HEK293T (cell line): ENCODE measurements around the gene JPH2.

Source experiments
- ARNT ChIP-seq: fragments of 450-650 bp; IDR thresholded peaks from 2 replicates; pipeline ENCODE4 v1.6.1; 2017; ENCODE audit warnings: mild to moderate bottlenecking
- BHLHE40 ChIP-seq: fragments of 450-650 bp; IDR thresholded peaks from 2 replicates; pipeline ENCODE4 v1.6.1; 2016; ENCODE audit warnings: mild to moderate bottlenecking, moderate library complexity, borderline replicate concordance
- ELF4 ChIP-seq: fragments of 450-650 bp; IDR thresholded peaks from 2 replicates; pipeline ENCODE4 v1.6.1; 2017; ENCODE audit warnings: antibody characterized with exemption
- FOXA1 ChIP-seq: fragments of 450-650 bp; IDR thresholded peaks from 2 replicates; pipeline ENCODE4 v1.6.1; 2016; ENCODE audit warnings: mild to moderate bottlenecking
- FOXK2 ChIP-seq: fragments of 450-650 bp; IDR thresholded peaks from 2 replicates; pipeline ENCODE4 v1.6.1; 2016; ENCODE audit warnings: mild to moderate bottlenecking
- FOXM1 ChIP-seq: fragments of 450-650 bp; IDR thresholded peaks from 2 replicates; pipeline ENCODE4 v1.6.1; 2017; ENCODE audit warnings: mild to moderate bottlenecking, borderline replicate concordance
- SP1 ChIP-seq: fragments of 450-650 bp; IDR thresholded peaks from 2 replicates; pipeline ENCODE4 v1.6.1; 2017
- SUZ12 ChIP-seq: fragments of 450-650 bp; IDR thresholded peaks from 2 replicates; pipeline ENCODE4 v1.6.1; 2016; ENCODE audit warnings: mild to moderate bottlenecking
- TARDBP ChIP-seq: fragments of 450-650 bp; IDR thresholded peaks from 2 replicates; pipeline ENCODE4 v1.6.1; 2016
- TF ChIP-seq, protein P1 (sequence below): fragments of 450-650 bp; IDR thresholded peaks from 2 replicates; pipeline ENCODE4 v1.6.1; 2016

DNA sequence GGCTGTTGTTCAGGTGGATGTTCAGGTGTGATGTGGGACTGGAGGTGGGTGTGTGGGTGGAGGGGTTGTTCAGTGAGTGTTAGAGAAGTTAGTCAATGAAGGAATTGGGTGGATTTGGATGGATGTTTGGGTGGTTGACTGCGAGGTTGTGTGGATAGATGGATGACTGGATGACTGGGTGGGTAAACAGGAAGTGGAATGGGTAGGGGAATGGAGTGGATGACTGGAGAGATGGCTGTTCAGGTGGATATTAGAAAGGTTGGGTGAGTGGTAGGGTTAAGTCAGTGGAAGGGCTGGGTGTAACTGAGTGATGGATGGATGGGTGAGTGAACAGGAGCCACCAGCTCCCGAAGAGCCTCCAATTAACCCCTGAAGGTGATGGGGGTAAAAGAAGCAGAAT lies 27.9 kb downstream of the JPH2 start:
- no peak for TF ChIP-seq ELF4
- no peak for TF ChIP-seq BHLHE40
- no peak for TF ChIP-seq TARDBP
- TF ChIP-seq SP1: no peak
- TF ChIP-seq SUZ12: no peak
- no peak for TF ChIP-seq FOXM1
- TF ChIP-seq ARNT: no peak
- no peak for TF ChIP-seq FOXK2
- TF ChIP-seq FOXA1: no peak
- TF ChIP-seq, protein P1, sequence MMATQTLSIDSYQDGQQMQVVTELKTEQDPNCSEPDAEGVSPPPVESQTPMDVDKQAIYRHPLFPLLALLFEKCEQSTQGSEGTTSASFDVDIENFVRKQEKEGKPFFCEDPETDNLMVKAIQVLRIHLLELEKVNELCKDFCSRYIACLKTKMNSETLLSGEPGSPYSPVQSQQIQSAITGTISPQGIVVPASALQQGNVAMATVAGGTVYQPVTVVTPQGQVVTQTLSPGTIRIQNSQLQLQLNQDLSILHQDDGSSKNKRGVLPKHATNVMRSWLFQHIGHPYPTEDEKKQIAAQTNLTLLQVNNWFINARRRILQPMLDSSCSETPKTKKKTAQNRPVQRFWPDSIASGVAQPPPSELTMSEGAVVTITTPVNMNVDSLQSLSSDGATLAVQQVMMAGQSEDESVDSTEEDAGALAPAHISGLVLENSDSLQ: no peak
